T-helper 17 cell (primary cell): ENCODE results near the gene OSTN. TPM values are rescaled to one million over a fixed set of nuclear protein-coding genes. Genes with fewer than 3 reads are reported as not detected.
A peak's percentile ranks its signal among the peaks of the same experiment; 100 is the strongest.
"Not testable (repeated sequence)": the region's sequence is repeated elsewhere in the genome, so short reads cannot be mapped to it uniquely, and the experiment has no call there.

Experiments used
- ATAC-seq: fragments of 150-1000 bp; cut with Tn5 transposase; 2 replicates; pipeline ENCODE4 v1.10.0; 2021; ENCODE audit warnings: mild to moderate bottlenecking, moderate library complexity
- DNase-seq, 3 donors: peaks; one replicate each; pipeline versions ENCODE4 v3.0.0 to v3.0.0-alpha.2; 2020 to 2021
- H3K9me3 ChIP-seq: one replicate; pipeline ENCODE4 v1.7.0; 2013; ENCODE audit warnings: low read length, mild to moderate bottlenecking; ENCODE audit not compliant: control insufficient read depth, poor library complexity, severe bottlenecking
- H3K27ac Mint-ChIP-seq: one replicate; pipeline ENCODE4 v1.8.0; 2022; ENCODE audit warnings: mild to moderate bottlenecking, moderate library complexity, mixed read lengths
- H3K27me3 Mint-ChIP-seq: one replicate; pipeline ENCODE4 v1.8.0; 2022; ENCODE audit warnings: mixed read lengths
- H3K36me3 Mint-ChIP-seq: one replicate; pipeline ENCODE4 v1.8.0; 2022; ENCODE audit warnings: low read depth, mixed read lengths
- H3K4me1 Mint-ChIP-seq: one replicate; pipeline ENCODE4 v1.8.0; 2022; ENCODE audit warnings: mild to moderate bottlenecking, mixed read lengths
- H3K4me3 Mint-ChIP-seq: one replicate; pipeline ENCODE4 v1.8.0; 2022; ENCODE audit warnings: mild to moderate bottlenecking, moderate library complexity, mixed read lengths
- total RNA-seq, 4 donors: library from RNA in 2 of 4; stranded (reverse) in 2 of 4; gene quantifications; one replicate each; pipeline ENCODE4 v1.2.3 and lab custom pipeline; 2022 to 2026

The OSTN gene
- total RNA-seq, 2 donors from 2014 or later = not detected

- no peaks in the 10 kb centered on the region for H3K36me3 Mint-ChIP-seq
- no peak overlapping the region for H3K4me3 Mint-ChIP-seq
Measured at GRCh38 chr3:191260431-191261303, 61.6 kb downstream of the OSTN start.

GRCh38 chr3:191261304-191261638 lies 62.2 kb downstream of the OSTN start:
- DNase-seq (no peak), ATAC-seq (no peak)
- H3K27ac Mint-ChIP-seq = no peak overlapping the region
- no peak overlapping the region for H3K4me3 Mint-ChIP-seq
- H3K4me1 Mint-ChIP-seq = no peaks in the 10 kb centered on the region
- no peaks in the 10 kb centered on the region for H3K27me3 Mint-ChIP-seq
- no peaks in the 10 kb centered on the region for H3K9me3 ChIP-seq
- H3K36me3 Mint-ChIP-seq = no peaks in the 10 kb centered on the region

More at GRCh38 chr3:191260431-191261303, 61.6 kb downstream of the OSTN start:
- no peaks in the 10 kb centered on the region for H3K9me3 ChIP-seq
- Mint-ChIP-seq H3K27ac (no peak overlapping the region), H3K27me3 (no peaks in the 10 kb centered on the region), H3K4me1 (no peaks in the 10 kb centered on the region)
- DNase-seq (no peak), ATAC-seq (no peak)

- no peaks in the 10 kb centered on the region for H3K4me1 Mint-ChIP-seq
- H3K27me3 Mint-ChIP-seq = no peaks in the 10 kb centered on the region
- ATAC-seq (no peak), DNase-seq (no peak)
- no peak overlapping the region for H3K27ac Mint-ChIP-seq
- H3K4me3 Mint-ChIP-seq = no peak overlapping the region
- no peaks in the 10 kb centered on the region for H3K36me3 Mint-ChIP-seq
- no peaks in the 10 kb centered on the region for H3K9me3 ChIP-seq
Measured at GRCh38 chr3:191262650-191263049, 63.6 kb downstream of the OSTN start.

GRCh38 chr3:191263365-191263764 lies 64.3 kb downstream of the OSTN start:
- Mint-ChIP-seq H3K27me3 (no peaks in the 10 kb centered on the region), H3K4me1 (no peaks in the 10 kb centered on the region), H3K36me3 (no peaks in the 10 kb centered on the region), H3K4me3 (no peak overlapping the region), H3K27ac (peak overlapping the region; percentile 12)
- no peak for ATAC-seq
- no peak for DNase-seq
- no peaks in the 10 kb centered on the region for H3K9me3 ChIP-seq

- H3K4me1 Mint-ChIP-seq = no peaks in the 10 kb centered on the region
- peak overlapping the region; percentile 12 for H3K27ac Mint-ChIP-seq
- no peak overlapping the region for H3K4me3 Mint-ChIP-seq
- H3K9me3 ChIP-seq = no peaks in the 10 kb centered on the region
- H3K36me3 Mint-ChIP-seq = no peaks in the 10 kb centered on the region
- DNase-seq (no peak), ATAC-seq (no peak)
- H3K27me3 Mint-ChIP-seq = no peaks in the 10 kb centered on the region
Measured at GRCh38 chr3:191263850-191264249, 64.8 kb downstream of the OSTN start.

- DNase-seq = no peak
- Mint-ChIP-seq H3K27me3 (no peaks in the 10 kb centered on the region), H3K4me1 (no peaks in the 10 kb centered on the region), H3K36me3 (no peaks in the 10 kb centered on the region), H3K4me3 (no peak overlapping the region), H3K27ac (no peak overlapping the region)
- H3K9me3 ChIP-seq = no peaks in the 10 kb centered on the region
- no peak for ATAC-seq
Measured at GRCh38 chr3:191268737-191269136, 69.7 kb downstream of the OSTN start.

GRCh38 chr3:191269289-191270085 lies 70.4 kb downstream of the OSTN start:
- Mint-ChIP-seq H3K27me3 (no peaks in the 10 kb centered on the region), H3K27ac (no peak overlapping the region), H3K4me1 (no peaks in the 10 kb centered on the region), H3K4me3 (no peak overlapping the region), H3K36me3 (no peaks in the 10 kb centered on the region)
- no peaks in the 10 kb centered on the region for H3K9me3 ChIP-seq
- ATAC-seq (no peak), DNase-seq (no peak)

GRCh38 chr3:191275244-191275643 lies 76.2 kb downstream of the OSTN start:
- H3K4me1 Mint-ChIP-seq, H3K27me3 Mint-ChIP-seq, H3K36me3 Mint-ChIP-seq, DNase-seq, H3K27ac Mint-ChIP-seq, H3K4me3 Mint-ChIP-seq, ATAC-seq, H3K9me3 ChIP-seq: not testable (repeated sequence)

- no peaks in the 10 kb centered on the region for H3K36me3 Mint-ChIP-seq
- no peaks in the 10 kb centered on the region for H3K9me3 ChIP-seq
- DNase-seq = no peak
- no peak for ATAC-seq
- H3K27ac Mint-ChIP-seq = no peak overlapping the region
- no peaks in the 10 kb centered on the region for H3K4me1 Mint-ChIP-seq
- no peak overlapping the region for H3K4me3 Mint-ChIP-seq
- H3K27me3 Mint-ChIP-seq = no peaks in the 10 kb centered on the region
Measured at GRCh38 chr3:191275751-191276150, 76.7 kb downstream of the OSTN start.

GRCh38 chr3:191280111-191280510 lies 81.1 kb downstream of the OSTN start:
- no peak for ATAC-seq
- H3K36me3 Mint-ChIP-seq = no peaks in the 10 kb centered on the region
- no peaks in the 10 kb centered on the region for H3K27me3 Mint-ChIP-seq
- no peaks in the 10 kb centered on the region for H3K4me1 Mint-ChIP-seq
- no peak overlapping the region for H3K27ac Mint-ChIP-seq
- H3K9me3 ChIP-seq = no peaks in the 10 kb centered on the region
- H3K4me3 Mint-ChIP-seq = no peak overlapping the region
- DNase-seq = no peak

- Mint-ChIP-seq H3K4me1 (no peaks in the 10 kb centered on the region), H3K36me3 (no peaks in the 10 kb centered on the region), H3K27ac (no peak overlapping the region), H3K4me3 (no peak overlapping the region), H3K27me3 (no peaks in the 10 kb centered on the region)
- no peaks in the 10 kb centered on the region for H3K9me3 ChIP-seq
- no peak for ATAC-seq
- DNase-seq = no peak
Measured at GRCh38 chr3:191280882-191281281, 81.8 kb downstream of the OSTN start.

GRCh38 chr3:191282251-191283185 lies 83.5 kb downstream of the OSTN start:
- Mint-ChIP-seq H3K27me3 (no peaks in the 10 kb centered on the region), H3K4me1 (no peaks in the 10 kb centered on the region), H3K4me3 (no peak overlapping the region), H3K27ac (no peak overlapping the region), H3K36me3 (no peaks in the 10 kb centered on the region)
- ATAC-seq = no peak
- H3K9me3 ChIP-seq = no peaks in the 10 kb centered on the region
- no peak for DNase-seq

GRCh38 chr3:191283400-191283799 lies 84.4 kb downstream of the OSTN start:
- no peaks in the 10 kb centered on the region for H3K27me3 Mint-ChIP-seq
- ATAC-seq = no peak
- no peaks in the 10 kb centered on the region for H3K36me3 Mint-ChIP-seq
- H3K27ac Mint-ChIP-seq = no peak overlapping the region
- DNase-seq = no peak
- H3K4me1 Mint-ChIP-seq = no peaks in the 10 kb centered on the region
- no peaks in the 10 kb centered on the region for H3K9me3 ChIP-seq
- H3K4me3 Mint-ChIP-seq = no peak overlapping the region
